NB4 (cell line): Measurements from ENCODE around the gene MAD1L1.

Source experiments
- MYC ChIP-seq: IDR thresholded peaks from 2 replicates; pipeline ENCODE4 v1.6.1; 2011; ENCODE audit warnings: low read depth, low read length
- POLR2A ChIP-seq: IDR thresholded peaks from 2 replicates; pipeline ENCODE4 v1.6.1; 2011; ENCODE audit warnings: mild to moderate bottlenecking; ENCODE audit not compliant: insufficient read length; ENCODE audit errors: extremely low read depth
- TF ChIP-seq, protein P1 (sequence below): IDR thresholded peaks from one replicate; pipeline ENCODE4 v1.5.1; 2012; ENCODE audit warnings: low read depth, low read length
- TF ChIP-seq, protein P2 (sequence below): IDR thresholded peaks from 2 replicates; pipeline ENCODE4 v1.6.1; 2011; ENCODE audit warnings: low read depth, low read length

DNA sequence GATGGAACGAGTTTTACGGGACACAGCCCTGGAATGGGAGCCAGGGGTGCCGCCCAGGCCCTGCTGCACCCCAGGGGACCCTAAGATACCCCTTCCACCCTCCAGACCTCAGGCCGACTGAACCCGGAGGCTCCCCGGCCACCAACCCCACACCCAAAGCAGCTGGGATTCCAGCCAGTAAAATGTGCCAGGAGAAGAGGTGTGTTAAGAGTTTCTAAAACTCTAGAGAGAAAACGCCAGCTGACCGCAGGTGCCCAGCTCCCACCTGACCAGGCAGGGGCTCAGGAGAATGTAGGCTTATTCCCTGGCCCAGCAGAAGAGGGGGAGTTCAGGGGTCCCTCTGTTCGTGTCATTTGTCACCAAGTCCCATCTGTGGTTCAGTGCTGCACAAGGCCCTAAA, 26.7 kb upstream of the MAD1L1 start:
- TF ChIP-seq, protein P1, sequence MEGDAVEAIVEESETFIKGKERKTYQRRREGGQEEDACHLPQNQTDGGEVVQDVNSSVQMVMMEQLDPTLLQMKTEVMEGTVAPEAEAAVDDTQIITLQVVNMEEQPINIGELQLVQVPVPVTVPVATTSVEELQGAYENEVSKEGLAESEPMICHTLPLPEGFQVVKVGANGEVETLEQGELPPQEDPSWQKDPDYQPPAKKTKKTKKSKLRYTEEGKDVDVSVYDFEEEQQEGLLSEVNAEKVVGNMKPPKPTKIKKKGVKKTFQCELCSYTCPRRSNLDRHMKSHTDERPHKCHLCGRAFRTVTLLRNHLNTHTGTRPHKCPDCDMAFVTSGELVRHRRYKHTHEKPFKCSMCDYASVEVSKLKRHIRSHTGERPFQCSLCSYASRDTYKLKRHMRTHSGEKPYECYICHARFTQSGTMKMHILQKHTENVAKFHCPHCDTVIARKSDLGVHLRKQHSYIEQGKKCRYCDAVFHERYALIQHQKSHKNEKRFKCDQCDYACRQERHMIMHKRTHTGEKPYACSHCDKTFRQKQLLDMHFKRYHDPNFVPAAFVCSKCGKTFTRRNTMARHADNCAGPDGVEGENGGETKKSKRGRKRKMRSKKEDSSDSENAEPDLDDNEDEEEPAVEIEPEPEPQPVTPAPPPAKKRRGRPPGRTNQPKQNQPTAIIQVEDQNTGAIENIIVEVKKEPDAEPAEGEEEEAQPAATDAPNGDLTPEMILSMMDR: no peak
- no peak for TF ChIP-seq POLR2A
- TF ChIP-seq, protein P2, sequence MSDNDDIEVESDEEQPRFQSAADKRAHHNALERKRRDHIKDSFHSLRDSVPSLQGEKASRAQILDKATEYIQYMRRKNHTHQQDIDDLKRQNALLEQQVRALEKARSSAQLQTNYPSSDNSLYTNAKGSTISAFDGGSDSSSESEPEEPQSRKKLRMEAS: no peak
- TF ChIP-seq MYC: no peak
